SU-DHL-6 (cell line): Measurements from ENCODE around the gene MED15.
A peak's percentile ranks its signal among the peaks of the same experiment; 100 is the strongest.

ENCODE experiments used
- H2AFZ ChIP-seq: fragments of 200-600 bp; sonication (generic); 2 replicates; pipeline ENCODE4 v1.6.1; 2014; ENCODE audit warnings: low read depth, mild to moderate bottlenecking, moderate library complexity, mixed read lengths, antibody characterized with exemption, low read length; ENCODE audit not compliant: severe bottlenecking
- H3F3A ChIP-seq: fragments of 200-600 bp; shearing (Covaris generic); 2 replicates; pipeline ENCODE4 v1.6.0; 2016; ENCODE audit warnings: antibody characterized with exemption, mild to moderate bottlenecking; ENCODE audit not compliant: insufficient read depth
- H3K27ac ChIP-seq: fragments of 200-600 bp; sonication (generic); 2 replicates; pipeline ENCODE4 v1.5.1; 2016; ENCODE audit warnings: low read depth, mild to moderate bottlenecking, low read length, moderate library complexity, mixed read lengths
- H3K27me3 ChIP-seq: fragments of 200-600 bp; sonication (generic), shearing (Covaris generic); 2 replicates; pipeline ENCODE4 v1.6.0; 2014; ENCODE audit warnings: mild to moderate bottlenecking, low read length
- H3K36me3 ChIP-seq: fragments of 200-600 bp; sonication (generic); 2 replicates; pipeline ENCODE4 v1.6.1; 2014; ENCODE audit warnings: mild to moderate bottlenecking, low read length, mixed read lengths
- H3K4me2 ChIP-seq: fragments of 300-600, 200-600 bp; shearing (Covaris generic), sonication (generic); 2 replicates; pipeline ENCODE4 v1.6.0; 2014; ENCODE audit warnings: low read length, low read depth, mild to moderate bottlenecking; ENCODE audit not compliant: poor library complexity, severe bottlenecking
- H3K4me3 ChIP-seq: fragments of 200-600 bp; sonication (generic); 2 replicates; pipeline ENCODE4 v1.5.1; 2014; ENCODE audit warnings: antibody characterized with exemption, low read length, mild to moderate bottlenecking, mixed read lengths; ENCODE audit not compliant: insufficient read depth, poor library complexity, severe bottlenecking
- H3K79me2 ChIP-seq: fragments of 200-600 bp; sonication (generic); 2 replicates; pipeline ENCODE4 v1.6.1; 2014; ENCODE audit warnings: mild to moderate bottlenecking, low read length, moderate library complexity; ENCODE audit not compliant: insufficient read depth
- H3K9ac ChIP-seq: fragments of 200-600 bp; sonication (generic); 2 replicates; pipeline ENCODE4 v1.7.0; 2014; ENCODE audit warnings: mild to moderate bottlenecking, low read length
- H3K9me2 ChIP-seq: fragments of 200-600 bp; sonication (generic); replicated peaks from 2 replicates; pipeline ENCODE4 v1.6.1; 2014; ENCODE audit warnings: low read length; ENCODE audit not compliant: insufficient read depth
- H3K9me3 ChIP-seq: fragments of 200-600 bp; sonication (generic); 2 replicates; pipeline ENCODE4 v1.6.1; 2014; ENCODE audit warnings: low read length, mixed read lengths; ENCODE audit not compliant: insufficient read depth
- H4K20me1 ChIP-seq: fragments of 200-600 bp; sonication (generic); 2 replicates; pipeline ENCODE4 v1.6.1; 2014; ENCODE audit warnings: low read depth, mild to moderate bottlenecking, antibody characterized with exemption, low read length, moderate library complexity, mixed read lengths
- EZH2phosphoT487 ChIP-seq: fragments of 200-600 bp; sonication (generic), shearing (Covaris generic); conservative IDR thresholded peaks from 2 replicates; pipeline ENCODE4 v1.6.1; 2018; ENCODE audit warnings: mild to moderate bottlenecking, antibody characterized with exemption, low read length, moderate library complexity, mixed read lengths
- TF ChIP-seq, protein P1 (sequence below): fragments of 200-600 bp; sonication (generic); IDR thresholded peaks from one replicate; pipeline ENCODE4 v1.5.1; 2017; ENCODE audit warnings: antibody characterized with exemption, mild to moderate bottlenecking, low read length, moderate library complexity; ENCODE audit not compliant: insufficient read depth, poor library complexity, severe bottlenecking

Gene MED15

DNA sequence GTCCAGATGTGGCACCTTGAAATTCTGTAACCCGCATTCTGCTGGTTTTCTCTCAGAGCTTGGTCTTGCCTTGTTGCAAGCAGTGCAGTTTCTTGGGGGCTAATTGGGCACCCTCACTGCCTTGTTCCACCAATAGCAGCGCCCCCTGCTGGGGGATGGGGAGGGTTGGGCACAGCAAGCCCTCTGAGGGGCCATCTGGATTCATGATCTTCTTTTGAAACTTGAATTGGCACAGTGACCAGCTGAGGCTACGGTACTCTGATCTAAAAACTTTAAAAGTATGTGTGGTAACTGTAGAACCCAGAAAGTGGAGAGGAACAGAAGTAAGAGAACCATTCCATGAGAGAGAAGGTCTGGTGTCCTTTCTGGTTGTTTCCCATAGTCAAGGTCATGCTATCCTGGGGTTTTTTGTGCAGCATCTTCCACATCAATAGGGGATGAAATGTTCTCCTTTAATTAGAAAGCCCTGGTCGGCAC, 64.2 kb downstream of the MED15 start:
- no peaks in the 10 kb centered on the region for H3K9me3 ChIP-seq
- H4K20me1 ChIP-seq, result no peaks in the 10 kb centered on the region
- H3K4me2 ChIP-seq, result no peak overlapping the region
- no peak overlapping the region for H3K9ac ChIP-seq
- H2AFZ ChIP-seq, result no peak overlapping the region
- H3K27me3 ChIP-seq, result no peaks in the 10 kb centered on the region
- no peaks in the 10 kb centered on the region for H3K36me3 ChIP-seq
- H3K79me2 ChIP-seq, result no peaks in the 10 kb centered on the region
- H3K4me3 ChIP-seq, result no peak overlapping the region
- H3F3A ChIP-seq, result no peaks in the 10 kb centered on the region
- H3K27ac ChIP-seq, result no peak overlapping the region
- TF ChIP-seq EZH2phosphoT487, result no peak
- TF ChIP-seq, protein P1, sequence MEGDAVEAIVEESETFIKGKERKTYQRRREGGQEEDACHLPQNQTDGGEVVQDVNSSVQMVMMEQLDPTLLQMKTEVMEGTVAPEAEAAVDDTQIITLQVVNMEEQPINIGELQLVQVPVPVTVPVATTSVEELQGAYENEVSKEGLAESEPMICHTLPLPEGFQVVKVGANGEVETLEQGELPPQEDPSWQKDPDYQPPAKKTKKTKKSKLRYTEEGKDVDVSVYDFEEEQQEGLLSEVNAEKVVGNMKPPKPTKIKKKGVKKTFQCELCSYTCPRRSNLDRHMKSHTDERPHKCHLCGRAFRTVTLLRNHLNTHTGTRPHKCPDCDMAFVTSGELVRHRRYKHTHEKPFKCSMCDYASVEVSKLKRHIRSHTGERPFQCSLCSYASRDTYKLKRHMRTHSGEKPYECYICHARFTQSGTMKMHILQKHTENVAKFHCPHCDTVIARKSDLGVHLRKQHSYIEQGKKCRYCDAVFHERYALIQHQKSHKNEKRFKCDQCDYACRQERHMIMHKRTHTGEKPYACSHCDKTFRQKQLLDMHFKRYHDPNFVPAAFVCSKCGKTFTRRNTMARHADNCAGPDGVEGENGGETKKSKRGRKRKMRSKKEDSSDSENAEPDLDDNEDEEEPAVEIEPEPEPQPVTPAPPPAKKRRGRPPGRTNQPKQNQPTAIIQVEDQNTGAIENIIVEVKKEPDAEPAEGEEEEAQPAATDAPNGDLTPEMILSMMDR, result peak; percentile 67
- H3K9me2 ChIP-seq, result no peaks in the 10 kb centered on the region

DNA sequence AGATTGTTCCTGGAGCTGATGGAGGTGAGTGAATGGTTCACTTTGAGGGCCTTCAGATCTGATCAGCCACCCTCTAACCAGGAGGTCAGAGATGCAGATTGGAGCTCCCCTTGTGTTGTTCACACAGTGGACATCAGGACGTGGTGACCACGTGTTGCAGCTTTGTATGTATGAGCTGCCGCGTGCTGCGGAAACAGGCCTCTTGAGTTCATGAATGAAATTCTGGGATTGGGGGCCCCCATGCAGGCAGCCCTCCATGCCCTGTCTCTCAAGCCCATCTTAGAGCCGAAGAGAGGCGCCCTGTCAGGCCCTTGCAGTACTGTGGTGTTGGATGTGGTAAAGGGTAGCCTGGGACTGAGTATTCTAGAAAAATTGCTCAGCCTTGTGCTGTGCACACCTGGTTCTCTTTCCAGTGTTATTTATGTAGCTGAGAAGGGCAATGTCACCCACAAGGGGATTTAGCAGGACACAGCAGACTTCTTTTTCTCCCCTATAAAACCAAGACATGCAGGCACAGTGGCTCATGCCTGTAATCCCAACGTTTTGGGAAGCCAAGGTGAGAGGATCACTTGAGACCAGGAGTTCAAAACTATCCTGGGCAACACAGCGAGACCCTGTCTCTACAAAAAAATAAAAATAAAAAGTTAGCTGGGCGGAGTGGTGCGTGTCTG, 64.9 kb downstream of the MED15 start:
- no peaks in the 10 kb centered on the region for H3F3A ChIP-seq
- H3K36me3 ChIP-seq, result no peaks in the 10 kb centered on the region
- H4K20me1 ChIP-seq, result no peaks in the 10 kb centered on the region
- no peak overlapping the region for H3K4me2 ChIP-seq
- H3K79me2 ChIP-seq, result no peaks in the 10 kb centered on the region
- H2AFZ ChIP-seq, result no peak overlapping the region
- H3K4me3 ChIP-seq, result no peak overlapping the region
- no peak overlapping the region for H3K9ac ChIP-seq
- no peaks in the 10 kb centered on the region for H3K9me2 ChIP-seq
- H3K27ac ChIP-seq, result no peak overlapping the region
- TF ChIP-seq, protein P1, result no peak
- TF ChIP-seq EZH2phosphoT487, result no peak
- no peaks in the 10 kb centered on the region for H3K9me3 ChIP-seq
- no peaks in the 10 kb centered on the region for H3K27me3 ChIP-seq

DNA sequence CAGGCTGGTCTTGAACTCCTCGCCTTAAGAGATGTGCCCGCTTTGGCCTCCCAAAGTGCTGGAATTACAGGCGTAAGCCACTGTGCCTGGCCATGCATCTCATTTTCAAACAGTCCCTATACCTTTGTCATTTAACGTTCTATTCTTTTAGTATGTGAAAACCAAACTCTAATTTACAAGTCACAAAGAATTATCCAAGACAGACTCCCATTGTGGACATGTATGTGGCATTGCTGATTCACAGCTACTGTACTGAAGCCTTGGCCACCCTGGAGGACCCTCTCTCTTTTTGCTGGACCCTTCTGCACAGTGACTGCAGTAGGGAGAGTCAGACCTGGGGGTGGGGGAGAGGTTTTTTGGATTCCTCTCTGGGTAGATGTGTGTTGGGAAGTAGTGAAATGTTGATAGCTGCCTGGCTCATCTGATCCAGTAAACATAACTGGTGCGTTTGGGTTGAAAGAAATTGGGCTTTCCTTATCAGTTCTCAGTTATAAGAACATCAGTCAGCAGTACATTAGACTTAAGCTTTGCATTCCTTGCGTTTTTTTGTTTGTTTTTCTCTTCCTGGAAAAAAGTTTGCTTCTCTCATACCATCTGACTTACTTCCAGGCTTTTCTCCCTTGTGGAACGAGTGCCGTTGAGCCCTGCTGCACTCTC, 65.9 kb downstream of the MED15 start:
- H3F3A ChIP-seq, result no peaks in the 10 kb centered on the region
- no peaks in the 10 kb centered on the region for H4K20me1 ChIP-seq

More for the DNA sequence above, 65.9 kb downstream of the MED15 start:
- Histone ChIP-seq H3K9me2 (no peaks in the 10 kb centered on the region), H3K4me2 (no peak overlapping the region), H3K9me3 (no peaks in the 10 kb centered on the region), H3K9ac (no peak overlapping the region), H3K79me2 (no peaks in the 10 kb centered on the region), H3K4me3 (no peak overlapping the region), H3K36me3 (no peaks in the 10 kb centered on the region), H3K27ac (no peak overlapping the region), H3K27me3 (no peaks in the 10 kb centered on the region), H2AFZ (no peak overlapping the region)
- TF ChIP-seq, protein P1, result no peak
- no peak for TF ChIP-seq EZH2phosphoT487
